ENCODE data around the gene SLC25A21.

The SLC25A21 gene

DNA sequence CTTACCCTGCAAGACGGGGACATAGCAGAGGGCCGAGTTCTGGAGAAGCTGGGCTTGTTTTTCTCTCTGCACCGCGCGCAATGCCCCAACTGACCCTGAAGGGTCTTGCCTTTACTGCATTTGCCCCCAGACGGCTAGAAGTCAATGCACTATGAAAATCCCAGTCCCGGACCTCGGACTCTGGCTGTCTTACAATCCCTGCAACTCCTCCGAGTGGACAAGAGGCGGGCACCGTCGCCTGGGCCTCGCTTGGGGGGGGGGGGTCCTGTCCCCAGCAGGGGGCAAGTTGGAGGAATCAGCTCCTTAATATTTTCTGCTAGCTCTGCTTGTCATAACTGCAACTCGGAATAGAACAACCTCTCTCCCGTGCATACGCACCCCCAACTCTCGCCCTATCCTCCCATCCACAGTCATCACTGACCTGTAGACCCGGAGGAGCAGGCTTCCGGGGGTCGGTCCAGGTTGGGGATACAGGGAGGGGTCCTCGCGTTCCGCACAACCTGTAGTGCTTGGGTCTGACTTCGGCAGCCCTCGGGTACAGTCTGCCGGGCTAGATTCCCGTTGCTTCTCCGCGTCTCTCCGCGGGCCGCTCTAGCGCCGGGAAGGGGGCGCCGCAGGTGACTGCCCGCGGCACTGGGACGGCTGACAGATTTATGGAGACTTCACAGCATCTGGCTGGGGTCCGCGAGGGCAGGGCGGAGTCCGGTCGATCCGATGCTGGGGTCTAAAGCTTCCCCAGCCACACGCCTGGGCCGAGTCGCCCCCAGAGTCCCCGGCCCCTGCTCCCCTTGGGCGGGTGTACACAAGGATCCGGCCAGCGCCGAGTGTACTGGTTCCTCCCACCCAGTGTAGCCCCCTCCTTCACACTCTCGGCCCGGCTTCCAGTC is 514.0 kb downstream of the SLC25A21 start:
- POLR2A ChIA-PET, result no interaction called here
- Histone ChIP-seq H3K27ac (ENCODE audit: extremely low read depth, low read depth, low read length) (no peak overlapping the region), H3K4me1 (ENCODE audit: control insufficient read depth, insufficient read depth, low read length) (0 out of 2 replicates have a peak, but pooled peaks cover 2% of the 10 kb centered on the region), H3K36me3 (ENCODE audit: control insufficient read depth in 2 of 2, insufficient read depth in 1 of 2, low read length in 2 of 2) (peaks cover under 1 to 6% of the 10 kb centered on the region in 2 experiments; a peak in 2 of 3 replicates), H3K4me3 (ENCODE audit: low read depth, low read length) (no peak overlapping the region), H3K9me3 (ENCODE audit: control insufficient read depth, insufficient read depth, low read depth, low read length) (no peaks in the 10 kb centered on the region)
- TF ChIP-seq ZNF335 (tag by site-specific recombination; conservative IDR thresholded peaks at IDR 0.05) (no peak), SCRT2 (tag by site-specific recombination; IDR thresholded peaks at IDR 0.05) (no peak), ZNF175 (tag by site-specific recombination; IDR thresholded peaks at IDR 0.05) (no peak), HOXD13 (CRISPR knock-in tag; IDR thresholded peaks at IDR 0.05; ENCODE audit: borderline replicate concordance) (no peak)
- TF ChIP-seq, protein P1, sequence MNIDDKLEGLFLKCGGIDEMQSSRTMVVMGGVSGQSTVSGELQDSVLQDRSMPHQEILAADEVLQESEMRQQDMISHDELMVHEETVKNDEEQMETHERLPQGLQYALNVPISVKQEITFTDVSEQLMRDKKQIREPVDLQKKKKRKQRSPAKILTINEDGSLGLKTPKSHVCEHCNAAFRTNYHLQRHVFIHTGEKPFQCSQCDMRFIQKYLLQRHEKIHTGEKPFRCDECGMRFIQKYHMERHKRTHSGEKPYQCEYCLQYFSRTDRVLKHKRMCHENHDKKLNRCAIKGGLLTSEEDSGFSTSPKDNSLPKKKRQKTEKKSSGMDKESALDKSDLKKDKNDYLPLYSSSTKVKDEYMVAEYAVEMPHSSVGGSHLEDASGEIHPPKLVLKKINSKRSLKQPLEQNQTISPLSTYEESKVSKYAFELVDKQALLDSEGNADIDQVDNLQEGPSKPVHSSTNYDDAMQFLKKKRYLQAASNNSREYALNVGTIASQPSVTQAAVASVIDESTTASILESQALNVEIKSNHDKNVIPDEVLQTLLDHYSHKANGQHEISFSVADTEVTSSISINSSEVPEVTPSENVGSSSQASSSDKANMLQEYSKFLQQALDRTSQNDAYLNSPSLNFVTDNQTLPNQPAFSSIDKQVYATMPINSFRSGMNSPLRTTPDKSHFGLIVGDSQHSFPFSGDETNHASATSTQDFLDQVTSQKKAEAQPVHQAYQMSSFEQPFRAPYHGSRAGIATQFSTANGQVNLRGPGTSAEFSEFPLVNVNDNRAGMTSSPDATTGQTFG (tag by site-specific recombination; IDR thresholded peaks at IDR 0.05; ENCODE audit: borderline replicate concordance), result no peak
- CTCF ChIA-PET, result interaction anchor here (0.6 to 1.7 kb wide), 5 partner anchors 11 to 285 kb away, joined by 3 to 8 read pairs (median 4); no protein-coding TSS in a partner anchor

DNA sequence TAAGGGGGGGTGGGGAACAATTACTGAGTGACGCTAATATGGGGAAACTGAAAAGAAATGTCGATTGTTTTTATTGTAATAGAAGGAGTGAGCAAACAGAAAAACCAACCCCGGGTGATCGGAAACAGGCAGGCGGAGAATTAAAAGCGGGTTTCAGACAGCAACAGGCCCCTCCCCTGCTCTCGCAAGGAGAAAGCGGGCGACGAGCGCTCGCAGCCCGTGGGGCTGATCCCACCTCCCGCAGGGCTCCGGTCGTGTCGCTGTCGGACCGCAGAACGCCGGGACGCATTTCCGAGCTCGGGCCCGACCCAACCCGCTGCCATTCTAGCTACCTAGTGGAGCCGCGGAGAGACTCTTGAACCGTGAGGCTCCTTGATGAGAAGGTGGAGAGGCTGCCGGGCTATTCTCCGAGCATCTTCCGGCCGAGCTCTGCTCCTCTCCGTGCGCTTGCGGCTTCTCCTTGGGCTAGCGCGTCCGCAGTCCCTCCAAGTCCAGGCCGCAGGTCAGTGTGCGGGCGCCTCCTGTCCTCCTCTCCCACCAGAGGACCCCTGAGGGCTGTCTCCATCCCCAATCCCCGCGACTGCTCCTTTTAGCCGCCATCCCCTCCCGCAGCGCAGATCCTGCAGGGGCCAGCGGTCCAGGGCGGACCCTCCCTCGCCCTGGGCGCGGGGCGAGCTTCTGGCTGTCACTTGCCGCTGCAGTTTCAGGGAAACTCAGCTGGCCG is 514.8 kb downstream of the SLC25A21 start:
- CTCF ChIA-PET, result interaction anchor here (0.8 to 1.7 kb wide), 6 partner anchors 10 to 461 kb away, joined by 3 to 5 read pairs (median 4); no protein-coding TSS in a partner anchor
- Histone ChIP-seq H3K27ac (ENCODE audit: extremely low read depth, low read depth, low read length) (no peak overlapping the region), H3K36me3 (ENCODE audit: control insufficient read depth in 2 of 2, insufficient read depth in 1 of 2, low read length in 2 of 2) (no peaks in the 10 kb centered on the region), H3K4me1 (ENCODE audit: control insufficient read depth, insufficient read depth, low read length) (peaks cover 6% of the 10 kb centered on the region), H3K9me3 (ENCODE audit: control insufficient read depth, insufficient read depth, low read depth, low read length) (no peaks in the 10 kb centered on the region), H3K4me3 (ENCODE audit: low read depth, low read length) (no peak overlapping the region)
- TF ChIP-seq, protein P2, sequence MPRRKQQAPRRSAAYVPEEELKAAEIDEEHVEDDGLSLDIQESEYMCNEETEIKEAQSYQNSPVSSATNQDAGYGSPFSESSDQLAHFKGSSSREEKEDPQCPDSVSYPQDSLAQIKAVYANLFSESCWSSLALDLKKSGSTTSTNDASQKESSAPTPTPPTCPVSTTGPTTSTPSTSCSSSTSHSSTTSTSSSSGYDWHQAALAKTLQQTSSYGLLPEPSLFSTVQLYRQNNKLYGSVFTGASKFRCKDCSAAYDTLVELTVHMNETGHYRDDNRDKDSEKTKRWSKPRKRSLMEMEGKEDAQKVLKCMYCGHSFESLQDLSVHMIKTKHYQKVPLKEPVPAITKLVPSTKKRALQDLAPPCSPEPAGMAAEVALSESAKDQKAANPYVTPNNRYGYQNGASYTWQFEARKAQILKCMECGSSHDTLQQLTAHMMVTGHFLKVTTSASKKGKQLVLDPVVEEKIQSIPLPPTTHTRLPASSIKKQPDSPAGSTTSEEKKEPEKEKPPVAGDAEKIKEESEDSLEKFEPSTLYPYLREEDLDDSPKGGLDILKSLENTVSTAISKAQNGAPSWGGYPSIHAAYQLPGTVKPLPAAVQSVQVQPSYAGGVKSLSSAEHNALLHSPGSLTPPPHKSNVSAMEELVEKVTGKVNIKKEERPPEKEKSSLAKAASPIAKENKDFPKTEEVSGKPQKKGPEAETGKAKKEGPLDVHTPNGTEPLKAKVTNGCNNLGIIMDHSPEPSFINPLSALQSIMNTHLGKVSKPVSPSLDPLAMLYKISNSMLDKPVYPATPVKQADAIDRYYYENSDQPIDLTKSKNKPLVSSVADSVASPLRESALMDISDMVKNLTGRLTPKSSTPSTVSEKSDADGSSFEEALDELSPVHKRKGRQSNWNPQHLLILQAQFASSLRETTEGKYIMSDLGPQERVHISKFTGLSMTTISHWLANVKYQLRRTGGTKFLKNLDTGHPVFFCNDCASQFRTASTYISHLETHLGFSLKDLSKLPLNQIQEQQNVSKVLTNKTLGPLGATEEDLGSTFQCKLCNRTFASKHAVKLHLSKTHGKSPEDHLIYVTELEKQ (tag by site-specific recombination; IDR thresholded peaks at IDR 0.05; ENCODE audit: borderline replicate concordance), result no peak
- no peak for TF ChIP-seq ZNF324 (tag by site-specific recombination; IDR thresholded peaks at IDR 0.05)
- no peak for TF ChIP-seq ZNF416 (tag by site-specific recombination; IDR thresholded peaks at IDR 0.05)
- no peak for TF ChIP-seq ZNF426 (tag by site-specific recombination; IDR thresholded peaks at IDR 0.05)
- no peak for TF ChIP-seq ZSCAN30 (tag by site-specific recombination; IDR thresholded peaks at IDR 0.05)
- TF ChIP-seq, protein P3, sequence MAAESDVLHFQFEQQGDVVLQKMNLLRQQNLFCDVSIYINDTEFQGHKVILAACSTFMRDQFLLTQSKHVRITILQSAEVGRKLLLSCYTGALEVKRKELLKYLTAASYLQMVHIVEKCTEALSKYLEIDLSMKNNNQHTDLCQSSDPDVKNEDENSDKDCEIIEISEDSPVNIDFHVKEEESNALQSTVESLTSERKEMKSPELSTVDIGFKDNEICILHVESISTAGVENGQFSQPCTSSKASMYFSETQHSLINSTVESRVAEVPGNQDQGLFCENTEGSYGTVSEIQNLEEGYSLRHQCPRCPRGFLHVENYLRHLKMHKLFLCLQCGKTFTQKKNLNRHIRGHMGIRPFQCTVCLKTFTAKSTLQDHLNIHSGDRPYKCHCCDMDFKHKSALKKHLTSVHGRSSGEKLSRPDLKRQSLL (tag by site-specific recombination; IDR thresholded peaks at IDR 0.05), result no peak
- no peak for TF ChIP-seq ZNF830 (tag by site-specific recombination; IDR thresholded peaks at IDR 0.05; ENCODE audit: low read depth)
- no peak for TF ChIP-seq SP7 (tag by site-specific recombination; IDR thresholded peaks at IDR 0.05)
- TF ChIP-seq KLF10 (tag by site-specific recombination; IDR thresholded peaks at IDR 0.05), result no peak
- POLR2A ChIA-PET, result no interaction called here
